NOMO-1 (cell line): ENCODE measurements around the gene CALHM4.

Experiments
- DNase-seq, 2 experiments: peaks; one replicate each; lab custom pipeline; 2025; ENCODE audit not compliant: unreplicated experiment in 2 of 2; lab: John Stamatoyannopoulos, UW

The CALHM4 gene, protein sequence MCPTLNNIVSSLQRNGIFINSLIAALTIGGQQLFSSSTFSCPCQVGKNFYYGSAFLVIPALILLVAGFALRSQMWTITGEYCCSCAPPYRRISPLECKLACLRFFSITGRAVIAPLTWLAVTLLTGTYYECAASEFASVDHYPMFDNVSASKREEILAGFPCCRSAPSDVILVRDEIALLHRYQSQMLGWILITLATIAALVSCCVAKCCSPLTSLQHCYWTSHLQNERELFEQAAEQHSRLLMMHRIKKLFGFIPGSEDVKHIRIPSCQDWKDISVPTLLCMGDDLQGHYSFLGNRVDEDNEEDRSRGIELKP

GRCh38 chr6:116553451-116553850 is at the start of gene CALHM4:
Gene CALHM4, plus strand, starts transcription at chr6:116553751. Its CDS starts 43 bp downstream, at chr6:116553794.
- no peak for DNase-seq

DNA sequence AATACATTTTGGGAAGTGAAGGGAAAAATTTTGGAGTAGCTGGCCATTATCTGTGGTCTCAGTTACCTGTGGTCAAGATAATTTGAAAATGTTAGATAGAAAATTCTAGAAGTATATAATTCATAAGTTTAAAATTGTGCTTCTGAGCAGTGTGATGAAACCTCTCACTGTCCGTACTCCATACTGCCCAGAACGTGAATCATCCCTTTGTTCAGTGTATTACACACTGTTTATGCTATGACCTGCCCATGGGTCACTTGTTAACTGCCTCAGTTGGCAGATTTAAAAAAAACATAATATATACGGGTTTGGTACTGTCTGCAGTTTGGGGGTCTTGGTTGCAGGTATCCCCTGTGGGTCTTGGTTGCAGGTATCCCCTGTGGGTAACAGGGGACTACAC is 46.2 kb upstream of the CALHM4 start:
- DNase-seq: no peak

DNA sequence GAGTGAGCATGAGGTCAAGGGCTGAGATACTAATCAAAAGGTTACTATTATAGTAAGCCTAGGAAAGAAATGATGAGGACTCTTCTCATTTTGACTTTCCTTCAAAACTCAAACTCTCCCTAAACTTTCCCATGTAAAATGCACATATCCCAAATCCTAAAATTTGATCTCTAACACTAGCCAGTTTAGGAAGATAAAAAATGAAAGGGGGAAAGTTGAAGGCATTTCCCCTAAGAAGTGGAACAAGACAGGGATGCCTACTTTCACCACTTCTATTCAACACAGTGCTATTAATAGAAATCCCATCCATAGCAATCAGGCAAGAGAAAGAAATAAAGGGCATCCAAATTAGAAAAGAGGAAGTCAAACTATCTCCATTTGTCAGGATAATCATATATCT is 45.0 kb upstream of the CALHM4 start:
- DNase-seq: no peak

DNA sequence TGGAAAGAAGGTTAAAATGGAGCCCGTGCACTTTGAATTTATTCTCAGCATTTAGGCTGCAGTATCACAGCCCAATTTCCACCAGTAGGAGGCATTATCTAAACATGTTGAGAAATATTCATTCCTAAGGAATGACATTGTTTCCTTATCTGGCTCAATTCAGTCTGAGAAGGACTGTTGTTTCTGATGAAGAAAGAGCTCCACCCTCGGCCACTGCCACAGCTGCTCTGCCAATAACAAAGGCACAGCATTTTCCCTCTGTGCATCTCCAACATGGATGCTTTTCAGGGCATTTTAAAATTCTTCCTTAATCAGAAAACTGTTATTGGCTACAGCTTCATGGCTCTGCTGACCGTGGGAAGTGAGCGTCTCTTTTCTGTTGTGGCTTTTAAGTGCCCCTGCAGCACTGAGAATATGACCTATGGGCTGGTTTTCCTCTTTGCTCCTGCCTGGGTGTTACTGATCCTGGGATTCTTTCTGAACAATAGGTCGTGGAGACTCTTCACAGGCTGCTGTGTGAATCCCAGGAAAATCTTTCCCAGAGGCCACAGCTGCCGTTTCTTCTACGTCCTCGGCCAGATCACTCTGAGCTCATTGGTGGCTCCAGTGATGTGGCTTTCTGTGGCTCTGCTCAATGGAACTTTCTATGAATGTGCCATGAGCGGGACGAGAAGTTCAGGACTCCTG is 42.0 kb upstream of the CALHM4 start, which contains the start of gene CALHM5:
Gene CALHM5 (plus strand): TSS at position 216 of the 687 bp plus-strand sequence. CDS start 58 bp downstream, at position 274.
- peak in 1 of 2 experiments; percentile 15 for DNase-seq

- no peak for DNase-seq
These were observed 41.4 kb upstream of the CALHM4 start for GRCh38 chr6:116512111-116512559.

DNA sequence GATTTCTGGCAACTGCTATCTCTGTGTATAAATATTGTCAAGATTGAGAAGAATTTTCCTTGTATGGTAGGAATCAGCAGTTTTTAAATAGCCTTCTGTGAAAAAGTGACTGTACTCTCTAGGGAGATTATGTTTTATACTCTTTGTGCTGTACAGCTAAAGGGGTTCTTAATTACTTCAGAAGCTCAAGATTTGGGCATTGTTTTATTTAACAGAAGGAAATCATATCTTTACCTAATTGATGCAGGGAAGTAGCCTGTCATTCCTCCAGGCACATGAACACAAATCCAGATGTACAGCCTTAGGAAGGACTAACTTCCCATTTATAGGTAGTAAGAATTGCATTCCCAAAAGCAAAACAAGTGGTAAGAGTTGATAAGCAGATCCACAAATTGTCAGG is 40.8 kb upstream of the CALHM4 start:
- DNase-seq: no peak

DNA sequence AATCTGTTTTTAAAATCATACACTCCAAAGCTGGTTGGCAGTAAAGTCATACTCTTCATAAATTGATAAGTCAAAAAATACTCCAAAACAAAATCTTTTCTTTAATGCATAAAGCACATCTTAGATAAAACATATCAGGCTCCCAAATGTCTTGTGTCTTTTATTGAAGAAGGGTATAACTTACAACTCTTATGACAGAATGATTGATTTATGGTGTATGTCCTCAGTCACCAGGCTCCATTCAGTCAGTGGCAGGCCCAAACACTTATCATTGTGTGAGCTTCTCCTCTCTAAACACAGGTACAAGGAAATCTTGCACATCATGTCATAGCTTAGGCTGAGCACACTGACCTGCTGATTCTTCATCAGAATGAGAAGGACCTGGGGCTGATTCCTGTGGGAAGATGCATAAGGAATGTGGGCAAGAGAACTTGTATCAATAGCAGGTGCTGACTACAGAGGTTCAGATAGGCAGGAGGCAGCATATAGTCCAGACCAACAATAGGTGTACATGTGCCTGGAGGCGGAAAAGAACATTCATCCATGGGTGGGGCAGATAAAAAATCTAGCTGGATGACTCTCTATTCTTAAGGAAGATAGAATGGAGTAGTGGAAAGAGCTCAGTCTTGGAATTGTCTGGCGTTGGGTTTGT is 40.2 kb upstream of the CALHM4 start:
- no peak for DNase-seq

DNA sequence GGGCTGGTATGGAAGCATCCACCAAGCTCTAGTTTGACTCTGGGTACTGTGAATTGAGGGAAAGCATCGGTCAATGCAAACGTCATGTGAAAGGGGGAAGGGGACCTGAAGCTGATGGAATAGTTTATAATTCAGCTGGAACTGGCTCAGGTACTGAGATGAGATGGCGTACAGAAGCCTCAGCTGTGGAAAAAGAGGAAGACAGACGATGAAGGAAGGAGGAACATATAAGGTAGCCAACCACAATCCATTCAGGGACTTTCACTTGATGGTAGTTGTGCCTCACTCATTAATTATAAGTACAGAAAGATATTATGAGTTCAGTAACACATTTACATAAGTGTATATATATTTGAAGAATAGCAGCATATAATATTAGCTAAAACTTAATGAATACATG is 39.4 kb upstream of the CALHM4 start:
- peak; percentile 30 to 77 for DNase-seq

DNA sequence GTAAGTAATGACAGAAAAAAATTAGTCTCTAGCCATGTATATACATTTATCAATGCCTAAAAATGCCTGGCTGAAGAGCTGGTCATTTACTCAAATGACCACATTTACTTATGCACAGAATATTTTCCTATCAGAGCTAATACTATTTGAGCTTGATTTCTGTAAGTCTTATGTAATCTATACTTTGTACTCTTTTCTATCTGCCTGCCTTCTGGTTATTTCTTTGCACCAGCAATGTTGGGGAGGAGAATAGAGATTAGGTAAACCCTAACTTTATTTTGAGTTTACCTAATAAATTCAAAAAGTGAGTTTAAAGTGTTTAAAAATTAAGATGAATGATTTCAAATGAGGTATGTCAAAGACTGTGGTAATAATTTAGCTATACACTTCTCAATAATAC is 38.4 kb upstream of the CALHM4 start:
- DNase-seq: no peak

DNA sequence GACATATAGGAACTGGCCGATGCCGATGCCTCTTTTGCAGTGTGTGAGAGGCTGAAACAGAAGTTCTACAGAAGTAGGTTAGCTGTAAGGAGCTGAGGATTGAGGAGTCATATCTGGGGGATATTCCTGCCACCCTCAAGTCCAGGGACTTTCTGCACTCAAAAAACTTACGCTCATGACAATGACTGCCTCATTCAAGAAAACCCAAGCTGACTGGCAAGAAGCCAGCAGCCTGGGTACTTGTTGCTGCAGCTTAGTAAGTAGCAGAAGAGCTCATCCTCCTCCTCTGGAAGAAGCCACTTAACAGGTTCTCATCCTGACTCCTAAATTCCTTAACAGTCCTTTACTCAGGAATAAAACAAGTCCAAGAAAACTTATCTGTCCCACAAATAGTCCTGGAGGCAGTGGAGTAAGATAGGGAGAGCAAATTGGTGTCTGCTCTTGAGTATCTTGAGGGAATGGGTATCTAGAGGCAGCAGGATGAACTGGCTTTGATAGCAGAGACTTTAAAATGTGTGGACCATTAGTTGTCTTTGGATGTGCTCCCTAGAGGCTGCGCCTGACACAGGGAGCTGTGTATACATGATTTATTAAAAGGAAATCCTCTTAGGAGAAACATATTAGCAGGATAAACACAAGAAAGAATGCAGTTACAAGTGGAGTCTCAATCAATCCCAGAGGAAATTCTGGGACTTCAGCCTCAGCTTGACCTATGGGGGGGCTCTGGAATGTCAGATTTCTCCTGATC is 34.8 kb upstream of the CALHM4 start:
- DNase-seq: no peak

DNA sequence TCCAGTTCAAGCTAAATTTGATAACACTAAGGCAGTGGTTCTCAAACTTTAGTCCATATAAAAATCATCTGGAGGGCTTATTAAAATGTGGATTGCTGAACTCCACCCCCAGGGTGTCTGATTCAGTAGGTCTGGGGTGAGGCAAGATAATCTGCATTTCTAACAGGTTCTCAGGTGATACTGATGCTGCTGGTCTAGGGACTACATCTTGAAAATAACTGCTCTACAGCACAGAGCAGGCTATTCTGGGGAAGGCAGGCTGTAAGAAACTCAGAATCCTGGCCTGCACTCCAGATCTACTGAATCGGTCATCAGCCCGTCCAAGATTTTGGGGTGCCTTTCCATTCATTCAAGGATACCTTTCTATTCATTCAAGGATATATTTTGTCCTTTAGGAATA is 30.7 kb upstream of the CALHM4 start:
- no peak for DNase-seq

DNA sequence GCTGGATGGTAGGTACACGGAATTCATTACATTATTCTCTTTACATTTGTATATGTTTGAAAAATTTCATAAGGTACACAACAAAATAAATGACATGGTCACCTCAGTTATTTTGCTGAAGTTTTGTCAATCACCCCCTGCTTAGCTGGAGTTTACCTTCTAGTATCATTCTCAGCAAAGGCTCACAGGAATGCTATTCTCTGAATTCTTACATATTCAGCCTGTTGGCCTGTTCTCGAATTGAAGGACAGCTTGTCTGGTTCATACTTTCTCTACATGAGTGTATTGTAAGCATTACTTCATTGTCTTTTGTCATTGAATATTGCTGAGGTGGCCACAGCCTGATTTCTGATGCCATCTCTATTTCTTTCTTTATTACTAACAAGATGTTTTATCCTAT is 29.3 kb upstream of the CALHM4 start:
- DNase-seq: no peak

- DNase-seq: no peak
These were observed 25.4 kb upstream of the CALHM4 start for GRCh38 chr6:116528133-116528532.

DNA sequence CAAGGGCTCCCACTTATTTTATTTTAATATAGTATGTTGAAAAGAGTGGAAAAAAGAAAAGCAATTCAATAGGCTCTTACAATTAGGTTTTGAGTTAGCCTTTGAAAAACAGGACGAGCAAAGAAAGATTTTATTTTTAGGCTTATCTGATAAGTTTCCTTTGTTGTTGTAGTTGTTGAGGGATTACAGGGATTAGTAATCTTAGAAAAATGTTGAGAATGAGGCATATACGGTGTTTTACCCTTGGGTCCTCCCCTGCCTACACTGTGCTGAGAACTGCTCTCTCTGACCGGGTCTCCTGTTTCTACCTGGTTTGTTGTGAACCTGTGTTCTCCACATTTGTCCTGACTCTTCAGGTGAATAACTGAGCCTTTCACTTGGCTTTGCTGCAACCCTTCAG is 24.8 kb upstream of the CALHM4 start:
- DNase-seq: no peak

DNA sequence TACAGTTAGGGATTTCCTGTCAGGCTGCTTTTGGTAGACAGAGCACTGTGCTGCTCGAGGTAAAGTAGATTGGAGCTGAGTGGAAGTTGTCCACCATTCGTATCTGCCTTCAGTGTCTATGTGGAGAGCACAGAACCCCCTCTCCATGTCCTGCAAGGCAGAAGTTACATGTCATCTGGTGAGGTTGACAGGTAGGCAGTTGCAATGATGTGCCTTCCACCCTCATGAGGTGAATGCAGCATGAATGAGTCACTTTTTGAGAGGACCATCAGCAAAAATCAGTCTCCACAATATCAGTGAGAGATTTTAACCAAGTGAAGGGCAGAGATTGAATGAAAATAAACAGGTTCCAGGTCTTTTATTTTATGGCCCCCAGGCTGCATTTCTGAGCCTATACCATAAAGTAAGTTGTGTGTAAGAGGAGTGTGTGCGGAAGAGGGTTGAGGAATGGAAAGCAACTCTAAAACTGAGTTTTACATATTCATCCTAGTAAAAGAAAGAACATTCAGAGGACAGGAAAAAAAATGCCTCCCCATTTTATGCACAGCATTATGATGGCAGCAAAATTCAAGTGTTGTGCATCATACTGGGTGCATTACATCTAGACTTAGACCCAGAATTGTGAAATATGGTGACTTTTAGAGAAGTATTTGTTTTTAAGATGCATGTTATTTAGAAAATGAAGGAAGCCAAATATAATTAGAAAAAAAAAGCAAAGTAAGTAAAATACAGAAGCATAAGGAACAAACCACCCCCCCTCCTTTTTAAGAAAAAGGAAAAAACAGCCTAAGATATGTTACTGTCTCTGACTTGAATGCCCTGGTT is 23.9 kb upstream of the CALHM4 start:
- no peak for DNase-seq

GRCh38 chr6:116530436-116530835 is 23.1 kb upstream of the CALHM4 start:
- DNase-seq: no peak

- DNase-seq: peak in 1 of 2 experiments; percentile 77
These were observed 21.6 kb upstream of the CALHM4 start for GRCh38 chr6:116531675-116532570.

GRCh38 chr6:116533233-116533957 is 20.2 kb upstream of the CALHM4 start:
- peak; percentile 47 to 69 for DNase-seq
